DOHH2 (cell line): ENCODE data around the gene NOP53.

Experiments used
- CTCF ChIP-seq: fragments of 200-600 bp; sonication (generic); IDR thresholded peaks from one replicate; pipeline ENCODE4 v1.5.1; 2014; ENCODE audit warnings: antibody characterized with exemption, mild to moderate bottlenecking, low read depth, low read length; ENCODE audit not compliant: poor library complexity, severe bottlenecking
- EZH2phosphoT487 ChIP-seq: fragments of 200-600 bp; sonication (generic); IDR thresholded peaks from 2 replicates; pipeline ENCODE4 v1.6.1; 2017; ENCODE audit warnings: borderline replicate concordance, mild to moderate bottlenecking, antibody characterized with exemption, low read length, moderate library complexity, mixed read lengths

DNA sequence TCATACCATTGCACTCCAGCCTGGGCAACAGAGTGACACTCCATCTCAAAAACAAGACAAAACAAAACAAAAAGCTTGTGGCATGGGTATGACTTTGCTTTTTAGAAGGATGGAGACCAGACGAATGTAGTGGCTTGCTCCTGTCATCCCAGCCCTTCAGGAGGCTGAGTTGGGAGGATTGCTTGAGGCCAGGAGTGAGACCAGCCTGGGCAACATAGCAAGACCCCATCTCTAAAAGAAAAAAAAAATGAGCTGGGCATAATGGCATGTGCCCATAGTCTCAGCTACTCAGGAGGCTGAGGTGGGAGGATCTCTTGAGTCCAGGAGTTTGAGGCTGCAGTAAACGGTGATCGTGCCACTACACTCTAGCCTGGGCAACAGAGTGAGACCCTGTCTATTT, 16.8 kb downstream of the NOP53 start:
- TF ChIP-seq CTCF, result no peak
- no peak for TF ChIP-seq EZH2phosphoT487
